SK-N-SH (cell line): ENCODE results near the gene TRAK1.

ENCODE experiments used
- CHD2 ChIP-seq: fragments of 150-350 bp; IDR thresholded peaks from 2 replicates; pipeline ENCODE4 v1.6.1; 2018; ENCODE audit warnings: low read length; ENCODE audit not compliant: partially characterized antibody
- CTCF ChIP-seq: fragments of 200-600 bp; sonication (generic); IDR thresholded peaks from 2 replicates; pipeline ENCODE4 v1.6.1; 2017; ENCODE audit warnings: antibody characterized with exemption, mild to moderate bottlenecking, moderate library complexity
- EP300 ChIP-seq, 2 experiments: IDR thresholded peaks; 2 replicates each; pipeline versions ENCODE4 v1.4.0 to v1.6.1; 2012; ENCODE audit warnings: borderline replicate concordance in 1 of 2, low read depth in 1 of 2, low read length in 1 of 2
- EZH2phosphoT487 ChIP-seq: fragments of 200-600 bp; sonication (generic); IDR thresholded peaks from 2 replicates; pipeline ENCODE4 v1.6.1; 2017; ENCODE audit warnings: low read depth, mixed run types, mild to moderate bottlenecking, antibody characterized with exemption, moderate library complexity, borderline replicate concordance
- MAX ChIP-seq: IDR thresholded peaks from 2 replicates; pipeline ENCODE4 v1.4.0; 2012; ENCODE audit warnings: low read depth
- REST ChIP-seq: IDR thresholded peaks from 2 replicates; pipeline ENCODE4 v1.6.1; 2012; ENCODE audit warnings: mild to moderate bottlenecking, low read depth, low read length, moderate library complexity
- SIN3A ChIP-seq: IDR thresholded peaks from 2 replicates; pipeline ENCODE4 v1.6.1; 2012; ENCODE audit warnings: low read depth, mild to moderate bottlenecking, low read length, moderate library complexity, borderline replicate concordance
- SMC3 ChIP-seq: IDR thresholded peaks from 2 replicates; pipeline ENCODE4 v1.6.1; 2012; ENCODE audit warnings: low read depth, low read length, improper control_type of control experiment
- TAF1 ChIP-seq: IDR thresholded peaks from 2 replicates; pipeline ENCODE4 v1.6.1; 2012; ENCODE audit warnings: low read depth, mild to moderate bottlenecking, low read length, moderate library complexity, borderline replicate concordance
- TCF12 ChIP-seq: IDR thresholded peaks from 2 replicates; pipeline ENCODE4 v1.4.0; 2012
- YY1 ChIP-seq: IDR thresholded peaks from 2 replicates; pipeline ENCODE4 v1.4.0; 2012; ENCODE audit warnings: low read depth, mild to moderate bottlenecking

- TF ChIP-seq YY1 (no peak), EP300 (IDR thresholded peaks at IDR 0.05; ENCODE audit: borderline replicate concordance in 1 of 2, low read depth in 1 of 2, low read length in 1 of 2) (no peak), REST (no peak), CTCF (no peak), CHD2 (no peak), EZH2phosphoT487 (no peak), TCF12 (no peak), SIN3A (no peak), SMC3 (no peak), TAF1 (no peak), MAX (no peak)
Measured at GRCh38 chr3:42204867-42205599, 113.9 kb downstream of the TRAK1 start.
